ENCODE measurements around the gene TBC1D14. TPM values are rescaled to one million over a fixed set of nuclear protein-coding genes. Genes with fewer than 3 reads are reported as not detected.

The TBC1D14 gene
- total RNA-seq, 1 experiment from 2014 or later = 50.2 TPM

- H4K20me1 ChIP-seq (ENCODE audit: control insufficient read depth, insufficient read depth, insufficient read length) = no peaks in the 10 kb centered on the region
- no peaks in the 10 kb centered on the region; a peak in 1 of 5 replicates for H3K9me3 Mint-ChIP-seq
Measured at GRCh38 chr4:7017446-7018048, 107.9 kb downstream of the TBC1D14 start.

More at GRCh38 chr4:7017446-7018048, 107.9 kb downstream of the TBC1D14 start:
- Histone ChIP-seq H3K27me3 (ENCODE audit: insufficient read depth, low read length) (no peaks in the 10 kb centered on the region; the same call in 1 of the 2 replicates), H4K5ac (ENCODE audit: insufficient read length, low read depth, low read length) (no peak overlapping the region), H3K79me1 (ENCODE audit: insufficient read depth, low read depth, low read length, poor library complexity, severe bottlenecking) (no peaks in the 10 kb centered on the region), H3K27ac (ENCODE audit: insufficient read length, low read depth, low read length) (no peak overlapping the region), H3K4me2 (ENCODE audit: insufficient read depth, insufficient read length, low read length) (no peak overlapping the region), H3K79me2 (ENCODE audit: insufficient read depth, low read length) (no peaks in the 10 kb centered on the region), H3K9ac (ENCODE audit: extremely low read depth, insufficient read length, low read length) (no peak overlapping the region), H2AFZ (ENCODE audit: low read length) (no peak overlapping the region), H2BK15ac (ENCODE audit: low read depth, low read length) (no peak overlapping the region), H2BK5ac (ENCODE audit: insufficient read length, low read length) (no peak overlapping the region), H3K23ac (ENCODE audit: insufficient read length, low read depth, low read length) (no peak overlapping the region), H3K14ac (ENCODE audit: insufficient read depth, low read length) (no peak overlapping the region), H3K23me2 (ENCODE audit: insufficient read length, low read depth, low read length, poor library complexity, severe bottlenecking) (no peaks in the 10 kb centered on the region), H3K4me1 (ENCODE audit: insufficient read depth, low read length) (no peaks in the 10 kb centered on the region), H2BK20ac (ENCODE audit: low read depth, low read length, poor library complexity, severe bottlenecking) (no peak overlapping the region), H3K9me3 (ENCODE audit: control insufficient read depth, low read depth, low read length) (no peaks in the 10 kb centered on the region), H4K8ac (replicated peaks; ENCODE audit: insufficient read length, low read depth, low read length) (no peak overlapping the region), H4K91ac (ENCODE audit: insufficient read length, low read depth, low read length) (no peak overlapping the region), H3K4ac (ENCODE audit: low read depth, low read length) (no peak overlapping the region), H3K18ac (ENCODE audit: insufficient read length, low read depth, low read length) (no peak overlapping the region), H2BK120ac (ENCODE audit: low read depth, low read length, poor library complexity, severe bottlenecking) (no peak overlapping the region), H3K56ac (ENCODE audit: insufficient read length, low read depth, low read length) (no peak overlapping the region), H3T11ph (ENCODE audit: low read length) (no peak overlapping the region), H2AK5ac (ENCODE audit: insufficient read length, low read length) (no peak overlapping the region), H2BK12ac (ENCODE audit: insufficient read length, low read depth, low read length) (no peak overlapping the region)
- Mint-ChIP-seq H3K27me3 (ENCODE audit: low read depth) (no peaks in the 10 kb centered on the region; the same call in 1 of the 2 replicates), H3K4me3 (no peak overlapping the region), H3K27ac (no peak overlapping the region), H3K36me3 (ENCODE audit: insufficient read depth in 1 of 3, low read depth in 3 of 3) (peaks cover 28 to 80% (median 59%) of the 10 kb centered on the region in 3 experiments; a peak in 6 of 7 replicates), H3K4me1 (peaks cover 7 to 13% of the 10 kb centered on the region in 2 experiments; a peak in 3 of 4 replicates)
- no peak for DNase-seq
- WGBS (ENCODE audit: extremely low coverage, insufficient read length, low lambda C conversion rate) = no CpG with 5 or more reads among the region's 6 CpGs
- TF ChIP-seq CTCF (conservative IDR thresholded peaks at IDR 0.05) = no peak
